Left hindlimb (tissue), 1 donor: Measurements from ENCODE around the gene ADCY9.

Experiments
- DNase-seq: peaks from one replicate; pipeline ENCODE4 v3.0.0-alpha.2; 2018

ADCY9 gene

GRCh38 chr16:4025428-4025827 lies 90.8 kb downstream of the ADCY9 start:
- no peak for DNase-seq

GRCh38 chr16:4021916-4022315 lies 94.3 kb downstream of the ADCY9 start:
- DNase-seq = no peak

- DNase-seq = no peak
These were observed 95.0 kb downstream of the ADCY9 start for GRCh38 chr16:4021070-4021779.

- DNase-seq = no peak
These were observed 96.9 kb downstream of the ADCY9 start for GRCh38 chr16:4019371-4019791.

GRCh38 chr16:4018391-4018790 lies 97.9 kb downstream of the ADCY9 start:
- DNase-seq = peak; percentile 56

GRCh38 chr16:4017807-4018206 lies 98.4 kb downstream of the ADCY9 start:
- DNase-seq = no peak

GRCh38 chr16:4016658-4017057 lies 99.6 kb downstream of the ADCY9 start:
- DNase-seq = no peak

GRCh38 chr16:4016005-4016352 lies 100.3 kb downstream of the ADCY9 start:
- DNase-seq = no peak

GRCh38 chr16:4015275-4016004 lies 100.8 kb downstream of the ADCY9 start:
- DNase-seq = no peak

- no peak for DNase-seq
These were observed 104.2 kb downstream of the ADCY9 start for GRCh38 chr16:4011940-4012629.

- peak; percentile 52 for DNase-seq
These were observed 104.9 kb downstream of the ADCY9 start for GRCh38 chr16:4011225-4011939.

GRCh38 chr16:4010225-4011158 lies 105.8 kb downstream of the ADCY9 start:
- DNase-seq = no peak

GRCh38 chr16:4009177-4009576 lies 107.1 kb downstream of the ADCY9 start:
- DNase-seq = no peak

- DNase-seq = no peak
These were observed 108.1 kb downstream of the ADCY9 start for GRCh38 chr16:4008116-4008515.

- DNase-seq = no peak
These were observed 109.7 kb downstream of the ADCY9 start for GRCh38 chr16:4006397-4006999.

GRCh38 chr16:4005731-4006130 lies 110.5 kb downstream of the ADCY9 start:
- DNase-seq = no peak

GRCh38 chr16:4005281-4005680 lies 111.0 kb downstream of the ADCY9 start:
- DNase-seq = no peak

GRCh38 chr16:4004206-4004605 lies 112.0 kb downstream of the ADCY9 start:
- no peak for DNase-seq

- no peak for DNase-seq
These were observed 112.7 kb downstream of the ADCY9 start for GRCh38 chr16:4003576-4003975.

- DNase-seq = no peak
These were observed 113.1 kb downstream of the ADCY9 start for GRCh38 chr16:4003166-4003565.

- DNase-seq = no peak
These were observed 114.1 kb downstream of the ADCY9 start for GRCh38 chr16:4002121-4002520.
